GM19468 (cell line): ENCODE results near the gene POLE3.
"Not testable (repeated sequence)": the region's sequence is repeated elsewhere in the genome, so short reads cannot be mapped to it uniquely, and the experiment has no call there.

Experiments
- ATAC-seq: cut with Tn5 transposase; IDR thresholded peaks from one replicate; pipeline ENCODE4 v1.9.1; 2021; ENCODE audit warnings: mild to moderate bottlenecking, moderate library complexity, moderate number of reproducible peaks; ENCODE audit not compliant: unreplicated experiment; ENCODE audit errors: extremely low read depth

POLE3 gene, protein sequence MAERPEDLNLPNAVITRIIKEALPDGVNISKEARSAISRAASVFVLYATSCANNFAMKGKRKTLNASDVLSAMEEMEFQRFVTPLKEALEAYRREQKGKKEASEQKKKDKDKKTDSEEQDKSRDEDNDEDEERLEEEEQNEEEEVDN

DNA sequence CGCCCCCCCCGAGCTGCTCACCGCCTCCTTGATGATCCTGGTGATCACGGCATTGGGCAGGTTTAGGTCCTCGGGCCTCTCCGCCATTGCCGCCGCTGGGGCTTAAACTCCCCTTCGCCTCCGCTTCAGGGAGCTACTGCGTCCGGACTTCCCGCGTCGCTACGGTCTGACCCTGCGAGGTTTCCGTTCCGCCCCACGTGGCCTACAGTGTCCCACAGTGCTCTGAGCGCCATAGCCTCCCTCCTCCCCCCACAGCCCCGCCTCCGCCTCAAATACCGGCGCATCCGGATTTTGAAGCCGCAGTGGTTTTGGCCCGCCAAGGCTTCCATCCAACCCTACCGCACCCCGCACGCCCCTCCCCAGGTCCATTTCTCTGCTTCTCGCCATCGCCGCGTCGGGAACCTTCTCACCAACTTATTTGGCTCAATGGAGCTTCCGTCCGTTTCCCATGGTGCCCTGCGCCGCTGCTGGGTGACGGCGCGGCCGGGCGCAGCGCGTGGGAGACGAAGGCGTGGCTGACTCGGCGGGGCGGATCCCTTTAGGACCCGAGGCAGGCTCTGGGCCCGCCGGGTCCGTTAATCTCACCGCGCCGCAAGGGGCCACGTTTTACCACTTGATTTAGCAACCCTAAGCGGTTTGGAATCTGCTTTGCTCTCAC, at the start of gene POLE3, which contains the start of gene C9orf43:
TSS of gene POLE3 (minus strand) at position 469 of the 658 bp plus-strand sequence. CDS start at position 87, 382 bp downstream.
TSS of gene C9orf43 (plus strand) at position 541 of the 658 bp plus-strand sequence. CDS start 2,747 bp downstream, outside the sequence.
- peak; percentile 74 for ATAC-seq

DNA sequence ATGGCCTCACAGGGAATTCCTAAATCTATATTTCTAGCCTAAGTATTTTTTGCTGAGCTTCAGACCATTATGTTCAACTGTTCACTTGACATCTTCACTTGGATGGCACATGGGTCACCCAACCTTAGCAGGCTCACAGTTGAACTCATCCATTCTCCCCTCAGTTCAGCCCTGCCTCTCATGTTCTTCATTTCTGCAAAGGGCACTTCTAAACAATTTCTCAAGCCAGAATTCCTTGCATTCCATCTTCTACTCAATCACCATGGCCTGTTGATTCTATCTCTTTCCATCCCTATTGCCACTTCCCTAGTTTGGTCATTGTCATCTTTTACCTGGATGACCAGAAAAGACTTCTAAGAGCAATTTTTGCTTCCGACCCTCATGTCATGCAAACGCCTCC, 45.8 kb upstream of the POLE3 start:
- no peak for ATAC-seq

DNA sequence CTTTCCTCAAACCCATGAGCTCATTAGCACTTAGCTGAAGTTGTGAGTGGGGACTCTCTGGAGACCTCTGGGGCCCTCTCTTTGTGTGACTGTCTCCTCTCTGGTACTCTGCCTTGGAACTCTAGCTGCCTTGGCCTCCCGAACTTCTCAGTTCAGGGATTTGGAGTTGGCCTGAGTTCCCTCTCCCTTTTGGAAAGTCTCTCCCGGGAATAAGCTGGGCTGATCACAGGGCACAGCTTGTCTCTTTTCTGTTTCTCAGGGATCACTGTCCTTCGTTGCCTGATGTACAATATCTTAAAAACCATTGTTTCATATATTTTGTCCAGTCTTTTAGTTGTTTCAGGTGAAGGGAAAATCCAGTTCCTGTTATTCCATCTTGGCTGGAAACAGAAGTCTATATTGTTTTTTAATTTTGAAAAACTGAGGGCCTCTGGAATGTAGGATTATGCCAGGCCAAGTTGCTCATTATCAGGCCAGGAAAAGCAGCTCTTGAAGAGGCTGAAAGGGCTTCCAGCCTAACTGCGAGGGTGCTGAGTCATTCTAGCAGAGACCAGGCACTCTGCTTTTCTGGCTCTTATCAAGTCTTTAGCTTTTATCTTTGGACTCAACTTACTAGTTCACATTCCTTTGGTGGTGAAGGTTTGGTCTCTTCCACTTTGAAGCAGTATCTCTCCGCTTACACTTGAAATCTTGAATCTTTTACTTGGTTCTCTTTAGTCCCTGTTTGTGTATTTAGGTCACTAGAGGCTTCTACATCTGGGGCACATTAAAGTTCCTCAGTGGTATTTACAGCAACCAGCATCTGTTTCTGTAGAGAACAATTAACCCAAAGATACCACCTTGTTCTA, 44.7 kb upstream of the POLE3 start:
- no peak for ATAC-seq

DNA sequence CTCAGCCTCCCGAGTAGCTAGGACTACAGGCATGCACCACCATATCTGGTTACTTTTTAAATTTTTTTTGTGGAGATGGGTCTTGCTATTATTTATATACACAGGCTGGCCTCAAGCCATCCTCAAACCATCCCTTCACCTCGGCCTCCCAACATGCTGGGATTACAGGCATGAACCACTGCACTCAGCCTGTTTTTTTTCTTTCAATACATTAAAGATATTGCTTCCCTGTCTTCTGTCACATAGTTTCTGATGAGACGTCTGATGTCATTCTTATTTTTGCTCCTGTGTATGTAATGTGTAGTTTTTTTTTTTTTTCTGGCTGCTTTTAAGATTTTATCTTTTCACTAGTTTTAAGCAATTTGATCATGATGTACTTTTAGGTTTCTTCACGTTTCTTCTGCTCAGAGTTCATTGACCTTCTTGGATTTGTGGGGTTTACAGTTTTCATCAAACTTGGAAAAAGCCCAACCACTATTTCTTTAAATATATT, 41.7 kb upstream of the POLE3 start:
- ATAC-seq = no peak

DNA sequence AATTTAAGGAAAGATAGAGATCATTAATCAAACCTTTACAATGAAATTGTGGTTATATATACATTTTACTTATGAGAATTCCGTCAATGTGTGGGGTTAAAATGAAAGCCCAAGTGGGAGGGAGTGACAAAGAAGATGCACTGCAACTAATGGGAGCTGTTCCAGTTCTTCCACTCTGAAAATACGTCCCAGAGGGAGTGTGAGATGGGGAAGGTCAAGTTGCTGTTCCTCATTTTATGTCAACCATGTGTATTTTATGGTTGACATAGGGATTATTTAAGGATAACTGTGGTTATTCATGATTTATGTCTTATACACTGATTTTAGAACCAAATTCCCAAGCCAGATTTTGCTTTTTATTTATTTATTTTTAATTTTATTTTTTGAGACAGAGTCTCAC, 38.9 kb upstream of the POLE3 start:
- no peak for ATAC-seq

DNA sequence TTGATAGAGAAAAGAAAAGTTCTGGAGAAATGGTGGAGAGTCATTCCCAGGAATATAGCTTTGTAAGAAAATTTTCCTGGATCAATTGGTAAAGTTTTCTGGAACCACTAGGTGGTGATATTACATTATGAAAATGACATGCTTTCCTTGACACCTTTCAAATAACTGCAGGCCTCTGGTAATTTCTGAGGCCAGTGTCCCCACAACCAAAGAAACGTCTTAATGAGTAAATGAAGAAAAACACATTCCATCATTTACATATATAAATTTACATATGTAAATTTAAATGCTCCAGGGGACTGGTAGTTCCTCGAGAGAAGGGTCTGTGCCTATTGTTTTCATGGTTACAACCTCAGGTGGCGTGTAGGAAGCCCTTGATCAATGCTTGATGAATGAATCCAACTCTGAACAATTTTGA, 35.9 kb upstream of the POLE3 start:
- ATAC-seq = no peak

DNA sequence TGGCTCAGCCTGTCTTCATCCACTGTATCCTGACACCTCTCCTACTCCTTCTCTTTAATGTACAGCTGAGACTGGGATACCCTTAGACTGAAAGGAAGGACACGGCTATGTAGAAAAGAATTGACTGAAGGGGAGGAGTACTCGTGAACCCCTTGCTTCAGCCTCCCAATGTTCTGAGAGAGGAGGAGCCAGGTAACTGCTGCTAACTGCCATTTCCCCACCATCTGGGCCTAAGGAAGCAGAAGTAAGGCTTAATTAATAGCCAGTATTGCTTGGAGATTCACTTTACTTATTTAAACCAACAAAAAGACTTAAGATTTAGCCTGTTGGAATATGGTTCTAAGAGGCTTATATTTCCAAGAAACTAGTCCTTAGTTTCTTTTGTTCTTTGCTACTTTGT, 34.3 kb upstream of the POLE3 start:
- no peak for ATAC-seq

DNA sequence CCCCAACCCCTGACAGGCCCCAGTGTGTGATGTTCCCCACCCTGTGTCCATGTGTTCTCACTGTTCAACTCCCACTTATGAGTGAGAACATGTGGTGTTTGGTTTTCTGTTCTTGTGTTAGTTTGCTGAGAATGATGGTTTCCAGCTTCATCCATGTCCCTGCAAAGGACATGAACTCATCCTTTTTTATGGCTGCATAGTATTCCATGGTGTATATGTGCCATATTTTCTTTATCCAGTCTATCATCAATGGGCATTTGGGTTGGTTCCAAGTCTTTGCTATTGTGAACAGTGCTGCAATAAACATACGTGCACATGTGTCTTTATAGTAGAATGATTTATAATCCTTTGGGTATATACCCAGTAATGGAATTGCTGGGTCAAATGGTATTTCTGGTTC, 27.2 kb upstream of the POLE3 start:
- not testable (repeated sequence) for ATAC-seq

DNA sequence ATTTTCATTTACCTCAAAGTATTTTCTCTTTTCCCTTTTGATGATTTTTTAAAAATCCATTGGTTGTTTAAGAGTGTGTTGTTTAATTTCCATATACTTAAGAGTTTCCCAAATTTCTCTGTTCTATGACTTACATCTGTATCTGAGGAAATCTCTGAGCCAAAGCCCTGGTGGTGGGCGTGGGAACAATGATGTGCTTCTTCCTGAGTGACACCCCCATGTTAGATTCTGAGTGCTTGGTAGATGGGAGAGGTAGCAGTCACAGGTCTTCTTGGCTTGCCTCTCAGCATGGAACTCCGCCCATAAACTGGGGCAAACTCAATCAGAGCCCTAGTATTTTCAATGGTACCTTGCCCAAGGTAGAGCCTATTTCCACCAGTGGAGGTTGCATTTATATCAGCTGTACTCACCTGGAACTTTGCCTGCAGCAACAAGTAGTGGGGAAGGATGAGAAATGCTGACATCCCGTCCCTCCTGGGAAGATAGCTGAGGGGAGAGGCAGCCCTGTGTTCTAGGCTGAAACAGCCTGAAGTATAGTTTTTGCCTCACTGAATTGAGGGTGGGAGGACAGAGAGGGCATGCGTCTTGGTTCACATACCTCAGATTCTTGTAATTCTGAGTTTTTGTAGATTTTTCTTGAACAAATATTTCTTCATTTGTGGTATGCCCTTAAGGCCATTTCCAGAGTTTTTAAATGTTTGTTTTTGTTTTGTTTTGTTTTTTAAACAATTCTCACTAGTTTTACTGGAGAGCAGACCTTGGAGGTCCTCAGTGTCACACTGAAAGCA, 26.4 kb upstream of the POLE3 start:
- no peak for ATAC-seq

DNA sequence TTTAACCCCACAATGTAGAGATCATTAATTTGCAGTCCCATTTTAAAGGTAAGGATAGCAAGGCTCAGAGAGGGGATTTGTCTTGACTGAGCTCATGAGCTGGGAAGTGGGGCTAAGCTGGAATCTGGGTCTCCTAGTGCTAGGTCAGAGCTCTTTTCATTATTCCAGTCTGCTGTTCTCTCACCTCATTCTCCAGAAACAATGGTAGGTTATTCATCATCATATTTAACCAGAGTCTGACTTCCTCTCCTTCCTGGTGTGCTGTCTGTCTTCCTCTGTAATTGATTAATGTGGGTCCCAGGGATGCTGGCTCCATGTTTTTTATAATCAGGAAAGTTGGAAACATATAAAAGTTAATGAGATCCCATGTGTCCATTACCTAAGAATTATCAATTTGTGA, 20.7 kb upstream of the POLE3 start:
- no peak for ATAC-seq

DNA sequence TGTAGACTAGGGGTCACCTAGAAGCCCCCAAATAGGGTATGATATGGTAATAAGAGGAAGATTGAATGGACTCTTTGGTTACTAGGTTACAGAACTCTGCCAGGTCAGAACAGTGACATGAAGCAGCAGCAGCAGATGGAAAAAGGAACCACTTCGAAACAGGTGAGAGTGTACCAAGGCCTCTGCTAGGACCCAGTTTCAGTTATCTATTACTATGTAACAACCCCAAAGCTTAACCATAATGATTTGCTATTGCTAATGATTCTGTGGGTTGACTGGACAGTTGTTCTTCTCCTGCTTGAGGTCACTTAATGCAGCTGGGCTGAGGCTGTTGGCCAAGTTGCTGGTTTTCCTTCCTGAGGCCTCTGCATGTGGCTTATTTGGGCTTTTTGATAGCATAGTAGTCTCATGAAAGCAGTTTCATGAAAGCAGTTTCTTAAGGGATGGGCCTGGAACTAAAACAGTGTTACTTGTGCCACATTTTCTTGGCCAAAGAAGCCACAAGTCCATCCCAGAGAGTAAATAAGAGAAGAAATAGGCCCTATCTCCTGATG, 17.7 kb upstream of the POLE3 start:
- no peak for ATAC-seq

DNA sequence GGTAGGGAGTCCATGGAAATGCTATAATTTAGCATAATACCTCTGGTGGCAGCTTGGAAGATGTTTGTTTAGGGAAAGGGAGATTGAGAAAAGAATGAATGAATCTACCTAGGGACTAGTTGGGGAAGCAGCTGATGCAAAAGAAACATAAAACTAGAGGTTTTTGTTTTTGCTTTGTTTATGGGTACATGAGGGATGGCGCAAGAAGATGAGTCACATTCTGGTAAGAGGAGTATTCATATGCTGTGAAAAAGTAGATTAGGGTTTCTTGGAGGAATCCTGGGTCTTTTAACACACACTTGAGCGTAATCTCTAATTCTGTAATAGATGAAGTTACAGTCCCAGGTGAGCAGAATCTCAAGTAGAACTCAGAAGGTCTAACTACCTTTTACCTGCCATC, 17.2 kb upstream of the POLE3 start:
- ATAC-seq = no peak

DNA sequence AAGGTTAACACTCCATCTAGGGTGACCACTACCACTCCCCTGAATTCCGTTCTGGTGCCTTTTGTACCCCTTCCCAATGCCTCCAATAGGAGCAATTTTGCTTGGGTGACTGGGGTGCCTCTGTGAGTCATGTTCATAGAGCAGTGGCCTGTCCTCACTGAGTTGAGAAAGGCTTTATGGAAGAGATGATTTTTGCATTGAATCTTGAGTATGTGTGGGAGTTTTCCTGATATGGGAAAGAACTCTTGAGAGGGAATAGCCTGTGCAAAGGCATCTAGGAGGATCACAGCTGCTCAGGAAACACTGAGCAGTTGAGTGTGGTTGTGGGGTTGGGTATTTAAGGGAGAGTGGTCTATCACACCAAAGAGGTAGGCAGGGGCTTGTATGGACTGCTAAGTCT, 16.2 kb upstream of the POLE3 start:
- ATAC-seq = no peak

DNA sequence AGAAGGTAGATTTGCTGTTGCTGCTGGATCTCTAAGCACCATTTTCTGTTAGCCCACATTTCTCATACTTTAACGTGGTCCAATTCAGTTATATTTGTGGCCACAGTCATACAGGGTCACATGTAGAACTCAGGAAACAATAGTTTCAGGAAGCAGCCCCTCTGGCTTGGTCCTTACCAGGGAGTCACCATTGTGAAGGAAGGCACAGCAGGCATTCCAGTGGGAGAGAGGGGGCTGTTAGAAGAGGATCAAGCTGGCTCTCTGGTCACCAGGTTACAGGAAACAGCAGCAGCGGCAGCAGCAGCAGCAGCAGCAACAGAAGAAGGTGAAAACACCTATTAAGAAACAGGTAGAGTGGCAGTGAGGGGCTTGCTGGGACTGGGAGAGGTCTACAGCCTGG, 14.6 kb upstream of the POLE3 start:
- no peak for ATAC-seq

DNA sequence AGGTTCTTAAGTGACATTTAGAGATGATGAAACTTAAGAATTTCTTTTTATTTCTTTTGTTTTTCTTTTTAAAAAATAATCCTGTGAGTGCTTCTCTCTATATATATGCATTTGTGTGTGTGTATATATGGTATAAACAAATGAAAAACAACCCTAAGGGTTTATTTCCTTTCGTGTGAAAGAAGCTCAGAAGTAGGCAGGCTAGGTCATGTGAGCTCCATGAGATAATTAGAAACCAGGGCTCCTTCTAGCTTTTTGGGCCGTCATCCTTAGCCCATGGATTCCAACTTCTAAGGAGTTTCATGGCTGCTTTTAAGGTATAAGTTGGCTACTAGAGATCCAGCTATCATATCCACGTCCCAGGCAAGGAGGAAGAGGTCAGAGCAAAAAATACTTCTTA, 11.3 kb upstream of the POLE3 start:
- no peak for ATAC-seq

DNA sequence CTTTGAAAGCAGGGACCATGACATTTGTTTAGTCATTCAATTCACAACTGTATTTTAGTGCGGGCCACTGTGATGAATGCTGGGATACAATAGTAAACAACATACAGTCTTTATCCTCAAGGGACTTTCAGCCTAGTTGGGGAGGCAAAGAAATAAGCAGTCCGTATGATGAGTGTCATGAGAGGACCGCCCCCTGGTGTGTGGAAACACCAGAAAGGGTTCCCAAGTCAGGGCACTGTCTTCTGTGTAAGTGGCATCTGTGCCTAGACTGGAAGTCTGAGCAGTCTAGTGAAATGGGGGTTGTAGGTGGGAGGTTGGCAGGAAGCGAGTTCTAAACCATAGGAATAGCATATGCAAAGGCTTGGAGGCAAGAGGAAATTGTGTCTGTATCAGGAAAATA, 6.9 kb upstream of the POLE3 start:
- ATAC-seq = no peak

DNA sequence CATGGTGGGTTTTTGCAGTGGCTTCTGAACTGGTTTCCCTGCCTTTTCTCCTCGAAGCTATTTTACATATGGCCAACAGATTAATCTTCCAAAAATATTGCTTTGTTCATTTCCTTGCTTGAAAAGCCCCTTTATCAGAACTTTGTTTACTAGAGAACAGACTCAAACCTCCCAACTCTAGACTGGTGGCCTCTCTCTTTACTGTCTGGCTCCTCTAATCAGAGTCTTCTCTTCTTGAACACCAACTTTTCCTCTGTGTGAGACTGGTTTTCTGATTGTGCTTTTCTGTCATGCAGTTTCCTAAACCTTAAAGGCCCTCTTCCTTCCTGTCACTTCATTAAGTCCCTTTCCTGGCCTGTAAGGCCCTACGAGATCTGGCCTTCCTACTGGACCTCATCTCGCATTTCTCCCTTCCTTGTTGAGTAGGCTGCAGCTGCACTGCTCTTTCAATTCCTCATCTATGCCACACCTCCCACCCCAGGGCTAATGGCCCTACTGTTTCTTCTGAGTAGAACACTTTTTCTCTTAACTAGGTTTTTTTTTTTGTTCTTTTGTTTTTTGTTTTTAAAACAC, 5.8 kb upstream of the POLE3 start:
- peak; percentile 12 for ATAC-seq

DNA sequence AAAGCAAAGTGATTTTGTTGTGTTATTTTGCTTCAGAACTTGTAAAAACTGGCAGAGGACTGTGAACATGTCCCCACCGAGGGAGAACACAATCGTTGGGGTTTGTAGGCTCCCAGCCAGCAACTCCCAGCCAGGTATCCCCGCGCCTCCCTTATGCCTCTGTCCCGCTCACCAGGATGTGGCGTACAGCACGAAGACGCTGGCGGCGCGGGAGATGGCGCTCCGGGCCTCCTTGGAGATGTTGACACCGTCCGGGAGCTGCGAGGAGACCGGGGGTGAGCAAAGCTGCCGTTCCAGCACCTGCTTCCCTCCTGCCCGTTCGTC, 630 bp downstream of the POLE3 start:
- ATAC-seq = no peak

DNA sequence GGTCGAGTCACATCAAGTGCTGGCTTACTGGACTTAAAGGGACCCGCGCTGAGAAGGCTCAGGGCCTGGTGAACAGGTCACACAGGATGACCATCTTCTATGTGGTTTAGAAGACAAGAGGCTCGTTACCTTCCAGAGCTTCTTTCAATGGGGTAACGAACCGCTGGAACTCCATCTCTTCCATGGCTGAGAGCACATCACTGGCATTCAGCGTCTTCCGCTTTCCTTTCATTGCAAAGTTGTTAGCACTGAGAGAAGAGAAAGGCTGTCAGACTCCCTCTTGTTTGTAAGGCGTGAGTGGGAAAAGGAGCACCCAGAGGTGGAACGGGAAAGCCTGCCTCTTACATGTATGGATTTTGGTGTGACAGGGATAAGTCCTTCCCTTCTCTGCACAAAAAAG, 994 bp downstream of the POLE3 start:
- no peak for ATAC-seq
